ENCODE results near the gene CCL5.
A peak's percentile ranks its signal among the peaks of the same experiment; 100 is the strongest.

The CCL5 gene
- long read RNA-seq, transcript CCL5-201 (3 exons, 1,365 nt) = major isoform, 95 of 96 reads
- long read RNA-seq, partial matches to known transcripts = 0 of 96 reads
- long read RNA-seq, other reads (novel, unspliced or antisense) = 0 of 96 reads

DNA sequence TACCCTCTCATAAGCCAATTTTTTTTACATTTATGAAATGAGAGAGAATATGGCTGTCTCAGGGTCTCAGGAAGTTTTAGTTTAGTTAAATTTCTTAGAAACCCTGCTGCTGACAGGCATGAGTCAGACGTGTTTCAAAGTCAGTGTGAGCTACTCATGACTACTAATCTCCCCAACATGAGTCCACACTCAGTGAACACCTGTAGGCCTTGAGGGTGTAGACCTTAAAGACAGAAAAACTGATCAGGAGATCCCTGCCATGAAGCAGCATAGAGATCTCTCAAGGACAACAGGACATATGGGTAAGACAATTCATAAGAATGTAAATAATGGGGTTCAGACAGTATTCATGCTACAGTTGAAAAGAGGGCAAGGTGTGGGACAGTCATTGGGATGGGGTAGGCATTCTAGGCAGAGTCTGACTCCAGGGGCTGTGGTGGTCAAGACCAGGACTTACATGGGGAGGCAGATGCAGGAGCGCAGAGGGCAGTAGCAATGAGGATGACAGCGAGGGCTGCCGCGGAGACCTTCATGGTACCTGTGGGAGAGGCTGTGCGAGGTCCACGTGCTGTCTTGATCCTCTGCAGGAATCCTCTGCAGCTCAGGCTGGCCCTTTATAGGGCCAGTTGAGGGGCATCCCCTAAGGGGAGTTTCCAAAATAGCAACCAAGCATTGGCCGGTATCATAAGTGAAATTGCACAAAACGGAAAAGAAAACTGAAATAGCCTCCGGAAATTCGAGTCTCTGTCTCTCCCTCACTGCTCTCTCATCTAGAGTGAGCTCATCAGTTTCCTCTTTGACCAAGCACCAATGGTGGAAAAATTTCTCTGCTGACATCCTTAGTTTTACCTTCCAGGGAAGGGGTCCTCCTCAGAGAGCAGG is at the start of gene CCL5:
TSS of gene CCL5 (minus strand) at position 588 of the 882 bp plus-strand sequence.
- Histone ChIP-seq H3K27ac (replicated peaks) (peak within 1 kb of the TSS; percentile 34), H3K27me3 (ENCODE audit: insufficient read depth, poor library complexity, severe bottlenecking) (no peaks in the 10 kb centered on the region), H3K4me3 (replicated peaks; ENCODE audit: insufficient read depth, low read length) (peak within 1 kb of the TSS; percentile 17)
- peak; percentile 63 to 77 for DNase-seq (ENCODE audit: low read depth in 1 of 2, low spot score in 1 of 2)
- TF ChIP-seq POLR2AphosphoS5 (IDR thresholded peaks at IDR 0.05; ENCODE audit: low read depth) = peak; percentile 73; the same call in 1 of the 2 replicates
- TF ChIP-seq, protein P1, sequence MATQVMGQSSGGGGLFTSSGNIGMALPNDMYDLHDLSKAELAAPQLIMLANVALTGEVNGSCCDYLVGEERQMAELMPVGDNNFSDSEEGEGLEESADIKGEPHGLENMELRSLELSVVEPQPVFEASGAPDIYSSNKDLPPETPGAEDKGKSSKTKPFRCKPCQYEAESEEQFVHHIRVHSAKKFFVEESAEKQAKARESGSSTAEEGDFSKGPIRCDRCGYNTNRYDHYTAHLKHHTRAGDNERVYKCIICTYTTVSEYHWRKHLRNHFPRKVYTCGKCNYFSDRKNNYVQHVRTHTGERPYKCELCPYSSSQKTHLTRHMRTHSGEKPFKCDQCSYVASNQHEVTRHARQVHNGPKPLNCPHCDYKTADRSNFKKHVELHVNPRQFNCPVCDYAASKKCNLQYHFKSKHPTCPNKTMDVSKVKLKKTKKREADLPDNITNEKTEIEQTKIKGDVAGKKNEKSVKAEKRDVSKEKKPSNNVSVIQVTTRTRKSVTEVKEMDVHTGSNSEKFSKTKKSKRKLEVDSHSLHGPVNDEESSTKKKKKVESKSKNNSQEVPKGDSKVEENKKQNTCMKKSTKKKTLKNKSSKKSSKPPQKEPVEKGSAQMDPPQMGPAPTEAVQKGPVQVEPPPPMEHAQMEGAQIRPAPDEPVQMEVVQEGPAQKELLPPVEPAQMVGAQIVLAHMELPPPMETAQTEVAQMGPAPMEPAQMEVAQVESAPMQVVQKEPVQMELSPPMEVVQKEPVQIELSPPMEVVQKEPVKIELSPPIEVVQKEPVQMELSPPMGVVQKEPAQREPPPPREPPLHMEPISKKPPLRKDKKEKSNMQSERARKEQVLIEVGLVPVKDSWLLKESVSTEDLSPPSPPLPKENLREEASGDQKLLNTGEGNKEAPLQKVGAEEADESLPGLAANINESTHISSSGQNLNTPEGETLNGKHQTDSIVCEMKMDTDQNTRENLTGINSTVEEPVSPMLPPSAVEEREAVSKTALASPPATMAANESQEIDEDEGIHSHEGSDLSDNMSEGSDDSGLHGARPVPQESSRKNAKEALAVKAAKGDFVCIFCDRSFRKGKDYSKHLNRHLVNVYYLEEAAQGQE (IDR thresholded peaks at IDR 0.05; ENCODE audit: insufficient replicate concordance, low read depth) = no peak

DNA sequence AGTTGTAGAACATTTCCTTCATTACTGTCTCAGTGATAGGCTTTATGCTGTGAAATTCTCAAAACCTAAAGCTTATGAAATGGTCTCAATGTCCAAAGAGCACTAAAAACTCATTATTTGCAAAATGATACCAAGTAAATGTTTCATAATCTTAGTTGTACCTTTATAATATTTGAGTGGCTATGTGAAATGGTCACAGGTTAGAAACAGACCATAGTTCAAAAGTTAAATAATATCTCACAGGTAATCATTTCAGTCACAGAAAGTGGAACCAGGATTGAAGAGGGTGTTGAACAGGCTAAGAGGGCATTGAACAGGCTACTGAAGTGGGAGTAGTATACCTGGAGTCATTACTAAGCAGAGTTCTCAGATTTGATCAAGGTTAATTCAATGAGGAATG is 47.6 kb upstream of the CCL5 start:
- H3K4me3 ChIP-seq (replicated peaks; ENCODE audit: insufficient read depth, low read length) = no peak overlapping the region
- no peak overlapping the region for H3K27ac ChIP-seq (replicated peaks)
- H3K27me3 ChIP-seq (ENCODE audit: insufficient read depth, poor library complexity, severe bottlenecking) = no peaks in the 10 kb centered on the region
- TF ChIP-seq POLR2AphosphoS5 (IDR thresholded peaks at IDR 0.05; ENCODE audit: low read depth) = no peak
- TF ChIP-seq, protein P2, sequence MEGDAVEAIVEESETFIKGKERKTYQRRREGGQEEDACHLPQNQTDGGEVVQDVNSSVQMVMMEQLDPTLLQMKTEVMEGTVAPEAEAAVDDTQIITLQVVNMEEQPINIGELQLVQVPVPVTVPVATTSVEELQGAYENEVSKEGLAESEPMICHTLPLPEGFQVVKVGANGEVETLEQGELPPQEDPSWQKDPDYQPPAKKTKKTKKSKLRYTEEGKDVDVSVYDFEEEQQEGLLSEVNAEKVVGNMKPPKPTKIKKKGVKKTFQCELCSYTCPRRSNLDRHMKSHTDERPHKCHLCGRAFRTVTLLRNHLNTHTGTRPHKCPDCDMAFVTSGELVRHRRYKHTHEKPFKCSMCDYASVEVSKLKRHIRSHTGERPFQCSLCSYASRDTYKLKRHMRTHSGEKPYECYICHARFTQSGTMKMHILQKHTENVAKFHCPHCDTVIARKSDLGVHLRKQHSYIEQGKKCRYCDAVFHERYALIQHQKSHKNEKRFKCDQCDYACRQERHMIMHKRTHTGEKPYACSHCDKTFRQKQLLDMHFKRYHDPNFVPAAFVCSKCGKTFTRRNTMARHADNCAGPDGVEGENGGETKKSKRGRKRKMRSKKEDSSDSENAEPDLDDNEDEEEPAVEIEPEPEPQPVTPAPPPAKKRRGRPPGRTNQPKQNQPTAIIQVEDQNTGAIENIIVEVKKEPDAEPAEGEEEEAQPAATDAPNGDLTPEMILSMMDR (IDR thresholded peaks at IDR 0.05; ENCODE audit: insufficient read depth, low read length) = no peak
- TF ChIP-seq, protein P1 (IDR thresholded peaks at IDR 0.05; ENCODE audit: insufficient replicate concordance, low read depth) = no peak
- TF ChIP-seq GABPA (IDR thresholded peaks at IDR 0.05; ENCODE audit: low read depth) = no peak
- TF ChIP-seq SPI1 (IDR thresholded peaks at IDR 0.05; ENCODE audit: borderline replicate concordance, low read depth) = no peak
- DNase-seq (ENCODE audit: low read depth in 1 of 2, low spot score in 1 of 2) = no peak

DNA sequence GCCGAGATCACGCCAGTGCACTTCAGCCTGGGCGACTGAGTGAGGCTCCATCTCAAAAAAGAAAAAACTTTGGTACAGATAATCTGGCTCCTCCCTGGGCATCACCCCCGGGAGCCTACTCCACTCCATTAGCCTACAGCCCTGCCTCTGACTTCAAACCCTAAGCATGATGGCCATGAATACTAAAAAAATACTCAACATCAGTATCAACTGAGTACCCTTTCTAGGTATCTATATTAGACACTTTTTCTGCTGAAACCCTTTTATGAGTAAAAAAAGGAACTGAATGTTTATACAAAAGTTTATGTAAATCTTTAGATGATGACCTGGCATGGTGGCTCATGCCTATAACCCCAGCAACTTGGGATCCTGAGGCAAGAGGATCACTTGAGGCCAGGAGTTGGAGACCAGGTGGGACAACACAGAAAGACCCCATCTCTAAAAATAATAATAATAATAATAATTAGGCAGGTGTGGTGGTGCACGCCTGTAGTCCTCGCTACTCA is 43.5 kb upstream of the CCL5 start:
- no peak for DNase-seq (ENCODE audit: low read depth in 1 of 2, low spot score in 1 of 2)
- no peak for TF ChIP-seq POLR2AphosphoS5 (IDR thresholded peaks at IDR 0.05; ENCODE audit: low read depth)
- TF ChIP-seq, protein P1 (IDR thresholded peaks at IDR 0.05; ENCODE audit: insufficient replicate concordance, low read depth) = no peak
- TF ChIP-seq GABPA (IDR thresholded peaks at IDR 0.05; ENCODE audit: low read depth) = no peak
- no peak for TF ChIP-seq SPI1 (IDR thresholded peaks at IDR 0.05; ENCODE audit: borderline replicate concordance, low read depth)
- TF ChIP-seq, protein P2 (IDR thresholded peaks at IDR 0.05; ENCODE audit: insufficient read depth, low read length) = no peak
- no peak overlapping the region for H3K4me3 ChIP-seq (replicated peaks; ENCODE audit: insufficient read depth, low read length)
- H3K27me3 ChIP-seq (ENCODE audit: insufficient read depth, poor library complexity, severe bottlenecking) = no peaks in the 10 kb centered on the region
- no peak overlapping the region for H3K27ac ChIP-seq (replicated peaks)
